Activated CD4-positive, alpha-beta T cell treated with anti-CD3 and anti-CD28 coated beads, Interleukin-2, Interleukin-4, amounts not matched to agents 100 ng/mL and 50 ng/mL, durations not matched to agents 16 hours and 8 hours (primary cell): ENCODE data around the gene DNAJB6.

Experiments used
- DNase-seq: peaks from one replicate; pipeline ENCODE4 v3.0.0-alpha.2; 2020; ENCODE audit warnings: low spot score

The DNAJB6 gene

GRCh38 chr7:157409753-157410727, 73.2 kb downstream of the DNAJB6 start:
- DNase-seq, result no peak

- DNase-seq, result no peak
Measured at GRCh38 chr7:157410831-157411556, 74.2 kb downstream of the DNAJB6 start.

GRCh38 chr7:157411580-157411979, 74.8 kb downstream of the DNAJB6 start:
- peak; percentile 73 for DNase-seq

- DNase-seq, result peak; percentile 90
Measured at GRCh38 chr7:157412021-157412443, 75.2 kb downstream of the DNAJB6 start.

GRCh38 chr7:157412491-157413180, 75.8 kb downstream of the DNAJB6 start:
- no peak for DNase-seq

- DNase-seq, result no peak
Measured at GRCh38 chr7:157413881-157414701, 77.3 kb downstream of the DNAJB6 start.

GRCh38 chr7:157414702-157415096, 77.9 kb downstream of the DNAJB6 start:
- no peak for DNase-seq

- DNase-seq, result no peak
Measured at GRCh38 chr7:157415486-157415885, 78.7 kb downstream of the DNAJB6 start.

- DNase-seq, result no peak
Measured at GRCh38 chr7:157416011-157416410, 79.2 kb downstream of the DNAJB6 start.

GRCh38 chr7:157418204-157419034, 81.6 kb downstream of the DNAJB6 start:
- no peak for DNase-seq

- DNase-seq, result no peak
Measured at GRCh38 chr7:157419035-157419293, 82.2 kb downstream of the DNAJB6 start.

GRCh38 chr7:157422279-157422678, 85.5 kb downstream of the DNAJB6 start:
- no peak for DNase-seq

- DNase-seq, result no peak
Measured at GRCh38 chr7:157423348-157423747, 86.5 kb downstream of the DNAJB6 start.

GRCh38 chr7:157423886-157424565, 87.2 kb downstream of the DNAJB6 start:
- DNase-seq, result no peak

- DNase-seq, result no peak
Measured at GRCh38 chr7:157425137-157425731, 88.4 kb downstream of the DNAJB6 start.

GRCh38 chr7:157425761-157426160, 89.0 kb downstream of the DNAJB6 start:
- DNase-seq, result no peak

GRCh38 chr7:157426463-157427301, 89.9 kb downstream of the DNAJB6 start:
- no peak for DNase-seq

- DNase-seq, result no peak
Measured at GRCh38 chr7:157427811-157428553, 91.2 kb downstream of the DNAJB6 start.
